ENCODE data around the gene FAIM2. TPM values are rescaled to one million over a fixed set of nuclear protein-coding genes. Genes with fewer than 3 reads are reported as not detected.

The FAIM2 gene
- total RNA-seq, 1 experiment from 2014 or later, result 0.49 TPM

GRCh38 chr12:49921936-49922335 lies 18.2 kb upstream of the FAIM2 start:
- DNase-seq (ENCODE audit: low read depth, low spot score) (no peak), ATAC-seq (no peak)
- H3K36me3 ChIP-seq (ENCODE audit: control insufficient read depth, insufficient read depth, low read length), result no peaks in the 10 kb centered on the region
- ChIA-PET CTCF (no interaction called here), POLR2A (no interaction called here)
- no peaks in the 10 kb centered on the region for H3K9me3 ChIP-seq (ENCODE audit: control insufficient read depth, insufficient read depth, low read depth, low read length)
- TF ChIP-seq TCF7L2 (IDR thresholded peaks at IDR 0.05; ENCODE audit: low read depth, low read length) (no peak), POLR2AphosphoS5 (IDR thresholded peaks at IDR 0.05; ENCODE audit: low read depth, low read length) (no peak), REST (IDR thresholded peaks at IDR 0.05; ENCODE audit: insufficient read depth in 1 of 2, low read depth in 2 of 2, low read length in 1 of 2) (no peak), SIN3A (IDR thresholded peaks at IDR 0.05; ENCODE audit: borderline replicate concordance, insufficient read depth, low read depth, low read length) (no peak), CTCF (IDR thresholded peaks at IDR 0.05) (no peak)
- H3K4me3 ChIP-seq (ENCODE audit: low read depth in 2 of 2, low read length in 2 of 2), result no peak overlapping the region
- no peaks in the 10 kb centered on the region; the same call in 1 of the 2 replicates for H3K4me1 ChIP-seq (ENCODE audit: control insufficient read depth, insufficient read depth, low read length)
- in situ Hi-C loops (cut with HindIII; ENCODE audit: low pct_unique_long_range_greater_than_20kb, low sequenced_read_pairs) (no loop called here), intact Hi-C loops (cut with micrococcal nuclease; ENCODE audit: unreplicated experiment) (no loop called here)
- no peak overlapping the region for H3K27ac ChIP-seq (ENCODE audit: low read length)
- no peaks in the 10 kb centered on the region for H3K27me3 ChIP-seq (ENCODE audit: control insufficient read depth, insufficient read depth, low read length)
- no TSS peak for BruUV-seq (replicated peaks)

- BruUV-seq (replicated peaks), result no TSS peak
- Histone ChIP-seq H3K36me3 (ENCODE audit: control insufficient read depth, insufficient read depth, low read length) (no peaks in the 10 kb centered on the region), H3K4me3 (ENCODE audit: low read depth in 2 of 2, low read length in 2 of 2) (no peak overlapping the region), H3K9me3 (ENCODE audit: control insufficient read depth, insufficient read depth, low read depth, low read length) (no peaks in the 10 kb centered on the region), H3K4me1 (ENCODE audit: control insufficient read depth, insufficient read depth, low read length) (no peaks in the 10 kb centered on the region; the same call in 1 of the 2 replicates), H3K27ac (ENCODE audit: low read length) (no peak overlapping the region), H3K27me3 (ENCODE audit: control insufficient read depth, insufficient read depth, low read length) (no peaks in the 10 kb centered on the region)
- in situ Hi-C loops (cut with HindIII; ENCODE audit: low pct_unique_long_range_greater_than_20kb, low sequenced_read_pairs), result no loop called here
- no peak for DNase-seq (ENCODE audit: low read depth, low spot score)
- TF ChIP-seq CTCF (IDR thresholded peaks at IDR 0.05), result no peak
- no peak for TF ChIP-seq POLR2AphosphoS5 (IDR thresholded peaks at IDR 0.05; ENCODE audit: low read depth, low read length)
- TF ChIP-seq REST (IDR thresholded peaks at IDR 0.05; ENCODE audit: insufficient read depth in 1 of 2, low read depth in 2 of 2, low read length in 1 of 2), result no peak
- TF ChIP-seq TCF7L2 (IDR thresholded peaks at IDR 0.05; ENCODE audit: low read depth, low read length), result no peak
- no peak for TF ChIP-seq SIN3A (IDR thresholded peaks at IDR 0.05; ENCODE audit: borderline replicate concordance, insufficient read depth, low read depth, low read length)
- ChIA-PET POLR2A (no interaction called here), CTCF (no interaction called here)
- intact Hi-C loops (cut with micrococcal nuclease; ENCODE audit: unreplicated experiment), result no loop called here
- ATAC-seq, result no peak
These were observed 17.6 kb upstream of the FAIM2 start for GRCh38 chr12:49921299-49921698.

Data from Panc1 (cell line).